ENCODE data around the gene ENO3.

ENO3 gene

GRCh38 chr17:4982305-4982704 lies 31.4 kb downstream of the ENO3 start:
- TF ChIP-seq NFRKB (IDR thresholded peaks at IDR 0.05), result no peak
- no peak for TF ChIP-seq CTBP1 (IDR thresholded peaks at IDR 0.05; ENCODE audit: borderline replicate concordance)
- no peak for TF ChIP-seq FOXM1 (IDR thresholded peaks at IDR 0.05; ENCODE audit: borderline replicate concordance)
- no peak for TF ChIP-seq ELF4 (IDR thresholded peaks at IDR 0.05)
- TF ChIP-seq PKNOX1 (IDR thresholded peaks at IDR 0.05), result no peak
- no peak for TF ChIP-seq LEF1 (IDR thresholded peaks at IDR 0.05; ENCODE audit: borderline replicate concordance)
- no peak for TF ChIP-seq TARDBP (IDR thresholded peaks at IDR 0.05)
- TF ChIP-seq BHLHE40 (IDR thresholded peaks at IDR 0.05; ENCODE audit: borderline replicate concordance), result no peak
- no peak for TF ChIP-seq ZNF384 (IDR thresholded peaks at IDR 0.05)
- no peak for TF ChIP-seq L3MBTL2 (conservative IDR thresholded peaks at IDR 0.05)
- TF ChIP-seq SUZ12 (IDR thresholded peaks at IDR 0.05), result no peak
- no peak for TF ChIP-seq FOXK2 (IDR thresholded peaks at IDR 0.05)
- no peak for TF ChIP-seq FOXA1 (IDR thresholded peaks at IDR 0.05)
- no peak for TF ChIP-seq HDGF (IDR thresholded peaks at IDR 0.05; ENCODE audit: borderline replicate concordance)
- TF ChIP-seq SP1 (IDR thresholded peaks at IDR 0.05), result no peak
- TF ChIP-seq ARNT (IDR thresholded peaks at IDR 0.05), result no peak
- ChIA-PET CTCF (no interaction called here), POLR2A (no interaction called here)
- DNase-seq (ENCODE audit: extremely low spot score), result no peak

- ChIA-PET POLR2A (interaction anchor here (0.7 to 5.1 kb wide), 13 partner anchors 11 to 77 kb away, joined by 3 to 39 read pairs (median 4); partner anchors contain the start of genes INCA1, KIF1C, PFN1 and RNF167), CTCF (interaction anchor here (1.0 to 1.5 kb wide), 4 partner anchors 21 to 83 kb away, joined by 3 to 7 read pairs (median 4); partner anchors contain the start of gene CHRNE)
- TF ChIP-seq BHLHE40 (IDR thresholded peaks at IDR 0.05; ENCODE audit: borderline replicate concordance) (no peak), NFRKB (IDR thresholded peaks at IDR 0.05) (no peak), PKNOX1 (IDR thresholded peaks at IDR 0.05) (no peak)
- no peak for DNase-seq (ENCODE audit: extremely low spot score)
These were observed 35.5 kb downstream of the ENO3 start for GRCh38 chr17:4986403-4986802.

GRCh38 chr17:4986951-4987766 lies 36.2 kb downstream of the ENO3 start, which contains the start of gene CAMTA2:
TSS of gene CAMTA2 (minus strand) at chr17:4987675. CDS start at chr17:4986222, 1,453 bp downstream.
- CTCF ChIA-PET, result interaction anchor here (0.6 to 1.5 kb wide), 13 partner anchors 16 to 259 kb away, joined by 3 to 8 read pairs (median 3); partner anchors contain the start of genes CHRNE and SPAG7
- DNase-seq (ENCODE audit: extremely low spot score), result peak; percentile 79
- POLR2A ChIA-PET, result interaction anchor here (0.6 to 5.1 kb wide), 16 partner anchors 10 to 78 kb away, joined by 3 to 39 read pairs (median 4); partner anchors contain the start of genes INCA1, KIF1C, PFN1 and RNF167
- TF ChIP-seq ARNT (IDR thresholded peaks at IDR 0.05), result no peak
- no peak for TF ChIP-seq FOXK2 (IDR thresholded peaks at IDR 0.05)
- TF ChIP-seq L3MBTL2 (conservative IDR thresholded peaks at IDR 0.05), result peak; percentile 53; the same call in 1 of the 2 replicates
- no peak for TF ChIP-seq BHLHE40 (IDR thresholded peaks at IDR 0.05; ENCODE audit: borderline replicate concordance)

GRCh38 chr17:4987767-4988567 lies 37.0 kb downstream of the ENO3 start:
- no peak for DNase-seq (ENCODE audit: extremely low spot score)
- TF ChIP-seq FOXA1 (IDR thresholded peaks at IDR 0.05) (no peak), SUZ12 (IDR thresholded peaks at IDR 0.05) (no peak), BHLHE40 (IDR thresholded peaks at IDR 0.05; ENCODE audit: borderline replicate concordance) (no peak)
- ChIA-PET CTCF (interaction anchor here (0.6 to 1.5 kb wide), 11 partner anchors 17 to 260 kb away, joined by 3 to 8 read pairs (median 3); partner anchors contain the start of gene SPAG7), POLR2A (interaction anchor here (0.6 to 5.1 kb wide), 11 partner anchors 10 to 79 kb away, joined by 3 to 39 read pairs (median 4); partner anchors contain the start of genes INCA1, KIF1C, PFN1 and RNF167)

GRCh38 chr17:4994081-4994595 lies 43.2 kb downstream of the ENO3 start:
- ChIA-PET POLR2A (interaction anchor here (1.1 kb wide), 1 partner anchor 54 kb away, joined by 3 read pairs; the partner anchor contains the start of genes RNF167 and SLC25A11), CTCF (no interaction called here)
- TF ChIP-seq FOXA1 (IDR thresholded peaks at IDR 0.05) (no peak), L3MBTL2 (conservative IDR thresholded peaks at IDR 0.05) (no peak), NFRKB (IDR thresholded peaks at IDR 0.05) (no peak), SUZ12 (IDR thresholded peaks at IDR 0.05) (no peak), ARNT (IDR thresholded peaks at IDR 0.05) (no peak), ZNF384 (IDR thresholded peaks at IDR 0.05) (no peak), CTBP1 (IDR thresholded peaks at IDR 0.05; ENCODE audit: borderline replicate concordance) (no peak)
- DNase-seq (ENCODE audit: extremely low spot score), result no peak

- peak; percentile 98 for DNase-seq (ENCODE audit: extremely low spot score)
- ChIA-PET POLR2A (interaction anchor here (0.6 to 3.0 kb wide), 8 partner anchors 9 to 88 kb away, joined by 3 to 34 read pairs (median 6); partner anchors contain the start of genes CAMTA2, PFN1, RNF167 and SLC25A11), CTCF (interaction anchor here (0.5 kb wide), 1 partner anchor 35 kb away, joined by 3 read pairs; no protein-coding TSS in a partner anchor)
- TF ChIP-seq HDGF (IDR thresholded peaks at IDR 0.05; ENCODE audit: borderline replicate concordance), result 0 out of 2 replicates have a peak, but pooled peaks have one; percentile 21
- TF ChIP-seq FOXM1 (IDR thresholded peaks at IDR 0.05; ENCODE audit: borderline replicate concordance), result peak; percentile 88; the same call in 1 of the 2 replicates
- no peak for TF ChIP-seq FOXA1 (IDR thresholded peaks at IDR 0.05)
- TF ChIP-seq L3MBTL2 (conservative IDR thresholded peaks at IDR 0.05), result peak; percentile 69; the same call in 1 of the 2 replicates
- TF ChIP-seq CTBP1 (IDR thresholded peaks at IDR 0.05; ENCODE audit: borderline replicate concordance), result no peak
- TF ChIP-seq SUZ12 (IDR thresholded peaks at IDR 0.05), result no peak
- TF ChIP-seq FOXK2 (IDR thresholded peaks at IDR 0.05), result no peak
- no peak for TF ChIP-seq ZNF384 (IDR thresholded peaks at IDR 0.05)
- TF ChIP-seq SP1 (IDR thresholded peaks at IDR 0.05), result peak; percentile 87
- no peak for TF ChIP-seq LEF1 (IDR thresholded peaks at IDR 0.05; ENCODE audit: borderline replicate concordance)
- TF ChIP-seq ELF4 (IDR thresholded peaks at IDR 0.05), result no peak
- TF ChIP-seq NFRKB (IDR thresholded peaks at IDR 0.05), result no peak
- TF ChIP-seq PKNOX1 (IDR thresholded peaks at IDR 0.05), result no peak
These were observed 46.5 kb downstream of the ENO3 start, which contains the start of the genes INCA1 and KIF1C for GRCh38 chr17:4997302-4998026. TSS of gene INCA1 (minus strand) at chr17:4997522. CDS start at chr17:4994437, 3,085 bp downstream. TSS of gene KIF1C (plus strand) at chr17:4997950. CDS start at chr17:5000247, 2,297 bp downstream.

Measured in HEK293T (cell line).